ENCODE data around the gene NUP50. TPM values are rescaled to one million over a fixed set of nuclear protein-coding genes. Genes with fewer than 3 reads are reported as not detected.

NUP50 gene
- total and polyA plus RNA-seq, 2 donors (not counting 1 experiment from before 2014, with no cell fraction given), result 9.1 to 105 TPM

- no peaks in the 10 kb centered on the region for H4K20me1 ChIP-seq (ENCODE audit: control insufficient read depth, insufficient read depth, low read length, poor library complexity, severe bottlenecking)
- H3K4me3 ChIP-seq (ENCODE audit: control extremely low read depth in 1 of 5, extremely low read depth in 1 of 5, insufficient read depth in 1 of 5, low read depth in 2 of 5, low read length in 4 of 5), result no peak overlapping the region
- no peaks in the 10 kb centered on the region for H3K9me3 Mint-ChIP-seq (ENCODE audit: insufficient read depth)
- no peaks in the 10 kb centered on the region for H3K4me1 Mint-ChIP-seq
- no peak overlapping the region for H3K27ac ChIP-seq (ENCODE audit: low read length in 2 of 2)
- H3K4me2 ChIP-seq (replicated peaks; ENCODE audit: low read depth, low read length, poor library complexity, severe bottlenecking), result no peak overlapping the region
- H3K27ac Mint-ChIP-seq, result no peak overlapping the region
- H3K36me3 ChIP-seq (replicated peaks in 1 of 2; ENCODE audit: control extremely low read depth in 1 of 2, control insufficient read depth in 1 of 2, extremely low read depth in 1 of 2, insufficient read depth in 2 of 2, low read length in 1 of 2), result peaks cover 0 to 36% of the 10 kb centered on the region in 2 experiments
- no peak overlapping the region for H2AFZ ChIP-seq (ENCODE audit: insufficient read depth, low read depth, low read length, poor library complexity, severe bottlenecking)
- TF ChIP-seq CTCF (IDR thresholded peaks at IDR 0.05) (no peak), EZH2 (IDR thresholded peaks at IDR 0.05; ENCODE audit: borderline replicate concordance, insufficient read depth, low read depth, low read length, poor library complexity, severe bottlenecking) (no peak)
- H3K79me2 ChIP-seq (ENCODE audit: control insufficient read depth, insufficient read depth, low read length), result no peaks in the 10 kb centered on the region
- no peak for DNase-seq
- no peaks in the 10 kb centered on the region for H3K27me3 ChIP-seq (replicated peaks in 1 of 4; ENCODE audit: control extremely low read depth in 1 of 4, control insufficient read depth in 3 of 4, insufficient read depth in 4 of 4, low read length in 3 of 4)
- H3K4me3 Mint-ChIP-seq, result no peak overlapping the region
- ATAC-seq (ENCODE audit: low read depth), result no peak
- intact Hi-C loops (cut with micrococcal nuclease), result no loop called here
- 90% methylated on average over 13 of the region's 13 CpGs for WGBS (ENCODE audit: insufficient coverage)
- H3K9ac ChIP-seq (ENCODE audit: low read length), result no peak overlapping the region
- no peaks in the 10 kb centered on the region for H3K9me3 ChIP-seq (ENCODE audit: control extremely low read depth in 1 of 3, control insufficient read depth in 2 of 3, insufficient read depth in 1 of 3, low read length in 2 of 3)
- CTCF ChIA-PET, result interaction anchor here (1.9 kb wide), 1 partner anchor 71 kb away, joined by 4 read pairs; no protein-coding TSS in a partner anchor
- no peaks in the 10 kb centered on the region for H3K27me3 Mint-ChIP-seq
- POLR2A ChIA-PET, result no interaction called here
- H3K4me1 ChIP-seq (ENCODE audit: control insufficient read depth in 2 of 2, insufficient read depth in 2 of 2, low read length in 2 of 2), result no peaks in the 10 kb centered on the region
Measured at GRCh38 chr22:45192701-45193187, 29.0 kb downstream of the NUP50 start.

DNA sequence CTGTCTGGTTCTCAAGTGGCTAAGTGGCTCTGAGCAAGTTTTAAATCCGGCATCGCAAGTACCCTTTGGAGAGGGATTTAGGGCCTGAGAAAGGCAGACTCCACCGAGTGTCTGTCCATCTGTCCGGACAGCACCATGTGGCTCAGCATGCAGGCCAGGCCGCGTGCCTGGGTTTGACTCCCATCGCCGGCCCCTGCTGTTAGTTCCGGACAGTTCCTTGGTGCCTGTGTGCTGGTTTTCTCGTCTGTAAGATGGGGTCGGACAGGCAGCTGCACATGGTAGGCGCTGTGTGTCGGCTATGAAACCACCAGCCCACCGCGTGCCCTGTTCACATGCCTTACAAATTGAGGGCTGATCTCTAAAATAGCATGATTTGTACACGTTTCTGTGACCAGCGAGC is 31.0 kb downstream of the NUP50 start:
- Histone ChIP-seq H2AFZ (ENCODE audit: insufficient read depth, low read depth, low read length, poor library complexity, severe bottlenecking) (no peak overlapping the region), H4K20me1 (ENCODE audit: control insufficient read depth, insufficient read depth, low read length, poor library complexity, severe bottlenecking) (no peaks in the 10 kb centered on the region), H3K4me1 (ENCODE audit: control insufficient read depth in 2 of 2, insufficient read depth in 2 of 2, low read length in 2 of 2) (no peaks in the 10 kb centered on the region), H3K36me3 (replicated peaks in 1 of 2; ENCODE audit: control extremely low read depth in 1 of 2, control insufficient read depth in 1 of 2, extremely low read depth in 1 of 2, insufficient read depth in 2 of 2, low read length in 1 of 2) (peaks cover 0 to 40% of the 10 kb centered on the region in 2 experiments), H3K27ac (ENCODE audit: low read length in 2 of 2) (no peak overlapping the region), H3K79me2 (ENCODE audit: control insufficient read depth, insufficient read depth, low read length) (no peaks in the 10 kb centered on the region), H3K9me3 (ENCODE audit: control extremely low read depth in 1 of 3, control insufficient read depth in 2 of 3, insufficient read depth in 1 of 3, low read length in 2 of 3) (no peaks in the 10 kb centered on the region), H3K4me3 (ENCODE audit: control extremely low read depth in 1 of 5, extremely low read depth in 1 of 5, insufficient read depth in 1 of 5, low read depth in 2 of 5, low read length in 4 of 5) (no peak overlapping the region), H3K9ac (ENCODE audit: low read length) (no peak overlapping the region), H3K27me3 (replicated peaks in 1 of 4; ENCODE audit: control extremely low read depth in 1 of 4, control insufficient read depth in 3 of 4, insufficient read depth in 4 of 4, low read length in 3 of 4) (no peaks in the 10 kb centered on the region), H3K4me2 (replicated peaks; ENCODE audit: low read depth, low read length, poor library complexity, severe bottlenecking) (no peak overlapping the region)
- H3K27ac Mint-ChIP-seq, result no peak overlapping the region
- intact Hi-C loops (cut with micrococcal nuclease), result no loop called here
- CTCF ChIA-PET, result no interaction called here
- no peak for TF ChIP-seq EZH2 (IDR thresholded peaks at IDR 0.05; ENCODE audit: borderline replicate concordance, insufficient read depth, low read depth, low read length, poor library complexity, severe bottlenecking)
- TF ChIP-seq CTCF (IDR thresholded peaks at IDR 0.05), result no peak
- 97% methylated on average over 17 of the region's 17 CpGs for WGBS (ENCODE audit: insufficient coverage)
- H3K9me3 Mint-ChIP-seq (ENCODE audit: insufficient read depth), result no peaks in the 10 kb centered on the region
- ATAC-seq (ENCODE audit: low read depth) (no peak), DNase-seq (no peak)
- no peaks in the 10 kb centered on the region for H3K4me1 Mint-ChIP-seq
- no peaks in the 10 kb centered on the region for H3K27me3 Mint-ChIP-seq
- no peak overlapping the region for H3K4me3 Mint-ChIP-seq
- POLR2A ChIA-PET, result no interaction called here
